B cell (primary cell): ENCODE results near the gene ZBTB44.

ENCODE experiments used
- EZH2 ChIP-seq: IDR thresholded peaks from 2 replicates; pipeline ENCODE4 v1.6.1; 2012; ENCODE audit warnings: borderline replicate concordance, low read depth, mild to moderate bottlenecking, moderate library complexity, low read length; ENCODE audit not compliant: insufficient read depth, poor library complexity, severe bottlenecking
- TF ChIP-seq, protein P1 (sequence below): fragments of 200-600 bp; IDR thresholded peaks from one replicate; pipeline ENCODE4 v1.8.0; 2022; ENCODE audit warnings: antibody characterized with exemption, mild to moderate bottlenecking

DNA sequence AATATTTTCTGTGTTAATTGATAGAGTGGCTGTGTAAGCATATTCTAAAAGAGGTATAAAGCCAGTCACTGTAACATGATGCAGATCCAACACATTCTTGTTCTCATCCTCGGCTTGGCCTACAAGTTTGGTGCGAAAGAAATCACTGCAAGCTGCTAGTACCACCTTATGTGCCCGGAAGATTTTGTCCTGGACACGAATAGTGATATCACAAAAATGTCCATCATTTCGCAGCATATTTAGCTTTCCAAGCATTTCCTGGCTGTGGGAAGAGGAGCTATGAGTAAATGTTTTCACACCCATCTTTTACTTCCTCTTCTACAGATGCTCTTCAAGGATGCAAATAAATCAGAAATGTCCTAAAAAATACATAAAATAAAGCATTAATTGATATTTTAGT lies 53.1 kb downstream of the ZBTB44 start:
- TF ChIP-seq, protein P1, sequence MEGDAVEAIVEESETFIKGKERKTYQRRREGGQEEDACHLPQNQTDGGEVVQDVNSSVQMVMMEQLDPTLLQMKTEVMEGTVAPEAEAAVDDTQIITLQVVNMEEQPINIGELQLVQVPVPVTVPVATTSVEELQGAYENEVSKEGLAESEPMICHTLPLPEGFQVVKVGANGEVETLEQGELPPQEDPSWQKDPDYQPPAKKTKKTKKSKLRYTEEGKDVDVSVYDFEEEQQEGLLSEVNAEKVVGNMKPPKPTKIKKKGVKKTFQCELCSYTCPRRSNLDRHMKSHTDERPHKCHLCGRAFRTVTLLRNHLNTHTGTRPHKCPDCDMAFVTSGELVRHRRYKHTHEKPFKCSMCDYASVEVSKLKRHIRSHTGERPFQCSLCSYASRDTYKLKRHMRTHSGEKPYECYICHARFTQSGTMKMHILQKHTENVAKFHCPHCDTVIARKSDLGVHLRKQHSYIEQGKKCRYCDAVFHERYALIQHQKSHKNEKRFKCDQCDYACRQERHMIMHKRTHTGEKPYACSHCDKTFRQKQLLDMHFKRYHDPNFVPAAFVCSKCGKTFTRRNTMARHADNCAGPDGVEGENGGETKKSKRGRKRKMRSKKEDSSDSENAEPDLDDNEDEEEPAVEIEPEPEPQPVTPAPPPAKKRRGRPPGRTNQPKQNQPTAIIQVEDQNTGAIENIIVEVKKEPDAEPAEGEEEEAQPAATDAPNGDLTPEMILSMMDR: no peak
- TF ChIP-seq EZH2: no peak
